D721Med (cell line): ENCODE measurements around the gene TMEM198.

Experiments
- DNase-seq: peaks from one replicate; pipeline ENCODE4 v3.0.0; 2011; ENCODE audit warnings: low spot score; ENCODE audit not compliant: insufficient read length
- FAIRE-seq: peaks from 2 replicates; lab custom pipeline; 2011; peaks lifted over from hg19 to GRCh38; lab: Jason Lieb, UNC
- TF ChIP-seq, protein P1 (sequence below): IDR thresholded peaks from 2 replicates; pipeline ENCODE4 v1.5.1; 2012; ENCODE audit warnings: mild to moderate bottlenecking, control low read depth; ENCODE audit not compliant: insufficient read depth; ENCODE audit errors: missing control alignments

Gene TMEM198

DNA sequence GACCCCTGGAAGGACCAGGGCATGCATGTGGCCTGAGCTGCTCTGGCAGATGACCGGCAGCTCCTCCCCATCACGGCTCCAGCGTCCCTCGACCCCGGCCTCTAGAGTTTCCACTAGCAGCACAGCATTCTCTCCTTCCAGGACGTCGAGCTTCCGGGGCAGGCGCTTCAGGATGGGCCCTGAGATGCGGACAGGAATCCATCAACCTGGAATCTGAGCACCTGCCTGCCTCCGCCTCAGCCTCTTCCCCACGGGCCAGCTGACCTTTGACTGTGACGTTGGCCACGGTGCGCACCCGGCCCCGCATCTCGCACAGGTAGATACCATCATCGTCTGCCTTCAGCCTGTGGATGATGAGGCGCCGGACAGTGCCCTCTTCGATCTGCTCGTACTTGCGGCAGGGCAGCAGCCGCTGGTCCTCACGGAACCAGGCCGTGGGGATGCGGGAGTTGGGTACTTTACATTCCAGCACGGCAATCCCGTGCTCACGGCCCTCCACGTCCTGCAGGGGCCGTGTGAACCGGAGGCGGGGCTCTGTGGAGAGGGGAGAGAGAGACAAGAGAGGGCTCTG lies 24.0 kb downstream of the TMEM198 start:
- FAIRE-seq (no peak), DNase-seq (no peak)
- TF ChIP-seq, protein P1, sequence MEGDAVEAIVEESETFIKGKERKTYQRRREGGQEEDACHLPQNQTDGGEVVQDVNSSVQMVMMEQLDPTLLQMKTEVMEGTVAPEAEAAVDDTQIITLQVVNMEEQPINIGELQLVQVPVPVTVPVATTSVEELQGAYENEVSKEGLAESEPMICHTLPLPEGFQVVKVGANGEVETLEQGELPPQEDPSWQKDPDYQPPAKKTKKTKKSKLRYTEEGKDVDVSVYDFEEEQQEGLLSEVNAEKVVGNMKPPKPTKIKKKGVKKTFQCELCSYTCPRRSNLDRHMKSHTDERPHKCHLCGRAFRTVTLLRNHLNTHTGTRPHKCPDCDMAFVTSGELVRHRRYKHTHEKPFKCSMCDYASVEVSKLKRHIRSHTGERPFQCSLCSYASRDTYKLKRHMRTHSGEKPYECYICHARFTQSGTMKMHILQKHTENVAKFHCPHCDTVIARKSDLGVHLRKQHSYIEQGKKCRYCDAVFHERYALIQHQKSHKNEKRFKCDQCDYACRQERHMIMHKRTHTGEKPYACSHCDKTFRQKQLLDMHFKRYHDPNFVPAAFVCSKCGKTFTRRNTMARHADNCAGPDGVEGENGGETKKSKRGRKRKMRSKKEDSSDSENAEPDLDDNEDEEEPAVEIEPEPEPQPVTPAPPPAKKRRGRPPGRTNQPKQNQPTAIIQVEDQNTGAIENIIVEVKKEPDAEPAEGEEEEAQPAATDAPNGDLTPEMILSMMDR: no peak

DNA sequence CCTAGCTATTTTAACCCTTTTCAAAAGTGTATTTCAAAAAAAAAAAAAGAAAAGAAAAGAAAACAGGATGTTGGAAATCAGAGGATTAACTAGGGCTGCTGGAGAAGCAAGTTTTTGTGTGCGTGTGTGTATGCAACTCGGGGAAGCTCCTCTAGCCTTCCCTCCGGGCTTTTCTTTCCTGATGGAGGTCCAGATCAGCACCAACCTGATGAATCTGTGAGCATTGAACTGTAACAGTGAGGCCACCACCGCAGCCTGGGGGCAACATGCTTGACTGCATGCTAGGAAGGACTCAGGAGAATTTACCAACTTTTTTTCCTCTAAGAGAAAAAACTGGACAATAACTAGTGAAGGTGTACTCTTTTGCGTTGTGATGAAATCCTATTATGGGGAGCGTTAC lies 25.2 kb downstream of the TMEM198 start:
- DNase-seq (no peak), FAIRE-seq (no peak)
- TF ChIP-seq, protein P1: no peak

DNA sequence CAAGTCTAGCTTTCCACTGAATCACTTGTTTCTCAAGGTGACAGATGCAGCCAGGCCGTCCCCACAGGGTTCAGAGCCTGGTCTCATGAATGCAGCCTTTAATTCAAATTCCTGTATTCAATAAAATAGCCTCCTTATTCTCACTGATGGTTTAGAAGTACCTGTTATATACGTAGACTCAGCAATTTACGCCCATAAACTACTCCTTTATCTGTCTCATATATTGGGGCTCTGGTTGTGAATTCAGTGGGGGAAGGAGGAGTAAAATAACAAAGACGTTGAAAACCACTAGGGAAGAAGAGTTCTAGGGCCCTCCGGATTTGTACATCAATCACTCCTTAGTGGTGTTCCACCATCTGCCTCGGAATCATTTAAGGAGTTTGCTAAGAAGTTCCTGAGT lies 25.8 kb downstream of the TMEM198 start:
- DNase-seq (no peak), FAIRE-seq (no peak)
- TF ChIP-seq, protein P1: no peak

DNA sequence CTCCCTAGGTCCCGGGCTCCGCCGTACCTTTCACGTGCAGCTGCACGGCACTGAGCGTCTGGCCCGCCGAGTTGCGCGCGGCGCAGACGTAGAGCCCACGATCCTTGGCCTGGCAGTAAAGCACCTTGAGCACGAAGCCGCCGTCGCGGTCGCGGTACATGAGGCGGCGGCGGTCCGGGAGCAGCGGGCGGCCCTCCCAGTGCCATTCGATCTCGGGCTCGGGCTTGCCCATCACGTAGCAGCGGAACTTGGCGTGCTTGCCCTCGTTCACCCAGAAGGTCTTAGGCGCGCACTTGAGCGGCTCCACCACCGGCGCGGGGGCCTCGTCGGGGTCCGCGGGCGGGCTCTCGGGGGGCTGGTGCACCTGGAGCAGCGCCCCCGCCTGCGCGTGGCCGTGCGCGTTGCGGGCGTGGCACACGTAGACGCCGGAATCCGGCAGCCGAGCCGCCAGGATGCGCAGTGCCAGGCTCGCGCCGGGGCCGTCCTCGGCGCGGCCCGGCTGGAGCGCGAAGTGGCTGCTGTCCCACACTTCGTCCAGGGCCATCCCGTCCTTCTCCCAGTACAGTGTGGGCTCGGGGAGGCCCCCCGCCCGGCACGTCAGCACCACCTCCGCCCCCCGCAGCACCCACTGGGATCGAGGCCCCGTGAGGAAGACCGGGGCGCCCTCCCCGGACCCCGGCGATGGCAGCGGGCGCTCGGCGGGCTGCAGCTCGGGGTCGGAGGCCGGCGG lies 26.5 kb downstream of the TMEM198 start:
- FAIRE-seq: no peak
- TF ChIP-seq, protein P1: no peak
- DNase-seq: no peak

DNA sequence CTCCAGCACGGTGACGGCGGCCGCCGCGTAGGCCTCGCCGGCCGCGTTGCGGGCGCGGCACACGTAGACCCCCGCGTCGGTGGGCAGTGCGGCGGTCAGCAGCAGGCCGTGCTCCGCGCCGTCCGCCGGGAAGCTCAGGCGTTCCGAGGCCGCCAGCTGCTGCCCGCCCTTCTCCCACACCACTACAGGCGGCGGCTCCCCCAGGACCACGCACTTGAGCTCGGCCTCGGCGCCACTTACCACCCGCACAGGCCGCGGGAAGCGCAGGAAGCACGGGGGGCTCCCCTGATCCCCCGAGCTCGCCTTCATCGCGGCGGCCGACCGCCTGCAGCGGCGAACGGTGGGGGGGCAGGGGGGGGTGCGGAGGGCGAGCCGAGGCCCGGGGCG lies 27.1 kb downstream of the TMEM198 start:
- TF ChIP-seq, protein P1: no peak
- DNase-seq (no peak), FAIRE-seq (no peak)

DNA sequence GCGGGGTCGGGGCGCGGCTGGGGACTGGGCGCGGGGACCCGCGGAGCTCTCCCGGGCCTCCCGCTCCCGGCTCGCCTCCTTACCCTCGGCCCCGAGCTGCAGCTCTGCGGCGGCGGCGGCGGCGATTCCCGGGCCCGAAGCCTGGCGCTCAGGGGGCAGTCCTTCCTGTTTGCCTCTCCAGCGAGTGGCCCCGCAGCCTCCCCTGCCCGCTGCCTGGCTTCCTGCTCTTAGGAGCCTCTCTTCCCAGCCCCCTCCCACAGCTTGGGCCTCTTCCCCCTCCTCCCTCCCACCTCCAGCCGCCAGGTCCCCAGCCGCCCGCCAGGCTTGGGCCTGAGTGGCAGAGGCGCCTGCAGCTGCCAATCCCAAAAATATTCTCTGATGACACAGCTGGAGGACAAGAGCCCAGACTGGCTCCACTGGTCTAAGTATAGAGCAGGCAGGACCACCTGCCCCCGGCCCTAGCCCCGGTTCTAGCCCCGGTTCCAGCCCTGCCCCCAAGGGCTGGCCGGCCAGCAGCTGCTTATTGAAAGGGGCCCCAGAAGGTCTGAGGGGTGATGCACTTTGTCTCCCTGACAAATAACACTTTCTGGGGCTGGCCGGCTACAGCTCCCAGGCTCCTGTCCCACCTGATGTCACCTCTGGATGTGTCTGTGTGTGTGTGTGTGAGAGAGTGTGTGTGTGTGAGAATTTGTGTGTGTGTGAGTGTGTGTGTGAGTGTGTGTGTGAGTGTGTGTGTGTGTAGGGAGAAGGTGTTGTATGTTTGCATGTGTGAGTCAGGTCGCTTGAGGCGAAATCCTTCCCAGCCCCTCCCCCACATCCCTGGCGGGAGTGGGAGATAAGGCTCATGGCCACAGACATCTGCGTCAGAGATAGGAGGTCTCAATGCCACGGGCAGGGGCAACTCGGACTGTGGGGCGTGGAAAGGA lies 27.7 kb downstream of the TMEM198 start, which contains the start of gene OBSL1:
TSS of gene OBSL1 (minus strand) at position 229 of the 926 bp plus-strand sequence. CDS start 307 bp downstream, outside the sequence.
- FAIRE-seq (no peak), DNase-seq (no peak)
- TF ChIP-seq, protein P1: no peak
